SK-N-SH (cell line): ENCODE measurements around the gene RFX1. TPM values are rescaled to one million over a fixed set of nuclear protein-coding genes. Genes with fewer than 3 reads are reported as not detected.

Experiments
- CTCF ChIA-PET: fragments of 300-600, 350-600 bp; formaldehyde crosslinking; extraction: SDS; loops from one replicate; lab custom pipeline; 2021; lab: Yijun Ruan, JAX
- POLR2A ChIA-PET: fragments of 350-600 bp; sonication (Branson Sonifier 250); formaldehyde crosslinking; extraction: SDS; loops from one replicate; lab custom pipeline; 2020; ENCODE audit warnings: antibody characterized with exemption, inconsistent platforms; lab: Yijun Ruan, JAX
- DNase-seq: peaks from one replicate; pipeline ENCODE4 v3.0.0; 2012
- H2AFZ ChIP-seq: fragments of 200-600 bp; sonication (generic); 2 replicates; pipeline ENCODE4 v1.8.1; 2016; ENCODE audit warnings: antibody characterized with exemption, mild to moderate bottlenecking, low read depth
- H3F3A ChIP-seq: fragments of 200-600 bp; sonication (generic); replicated peaks from 2 replicates; pipeline ENCODE3; 2016; ENCODE audit warnings: antibody characterized with exemption, mild to moderate bottlenecking; ENCODE audit not compliant: insufficient read depth
- H3K27ac ChIP-seq, 2 experiments: fragments of 200-500 bp in 1 of 2; fragments of 200-600 bp in 1 of 2; sonication (Bioruptor generic) in 1 of 2; sonication (generic), shearing (Covaris generic) in 1 of 2; 2 replicates each; pipeline versions ENCODE4 v1.5.1 to v1.6.1; 2014 to 2016; ENCODE audit warnings: low read depth in 2 of 2, inconsistent platforms in 1 of 2, low read length in 1 of 2, mild to moderate bottlenecking in 1 of 2, mixed read lengths in 1 of 2
- H3K27me3 ChIP-seq: fragments of 200-600 bp; sonication (generic), shearing (Covaris generic); 2 replicates; pipeline ENCODE4 v1.6.1; 2016; ENCODE audit warnings: mixed run types; ENCODE audit not compliant: insufficient read depth
- H3K36me3 ChIP-seq, 2 experiments: fragments of 200-500 bp in 1 of 2; fragments of 200-600 bp in 1 of 2; sonication (Bioruptor generic) in 1 of 2; sonication (generic) in 1 of 2; replicated peaks in 1 of 2; 2 replicates each; pipeline versions ENCODE3 to v1.5.1; 2014 to 2016; ENCODE audit warnings: low read length in 1 of 2, mild to moderate bottlenecking in 1 of 2; ENCODE audit not compliant: insufficient read depth in 2 of 2, control insufficient read depth in 1 of 2
- H3K4me1 ChIP-seq, 2 experiments: fragments of 200-500 bp in 1 of 2; fragments of 200-600 bp in 1 of 2; sonication (Bioruptor generic) in 1 of 2; sonication (generic), shearing (Covaris generic) in 1 of 2; 2 replicates each; pipeline versions ENCODE4 v1.5.1 to v1.6.1; 2014 to 2016; ENCODE audit warnings: low read depth in 1 of 2, low read length in 1 of 2, mixed run types in 1 of 2; ENCODE audit not compliant: insufficient read depth in 2 of 2, control insufficient read depth in 1 of 2
- H3K4me2 ChIP-seq: fragments of 200-600 bp; sonication (generic), shearing (Covaris generic); 2 replicates; pipeline ENCODE4 v1.6.1; 2017; ENCODE audit warnings: mixed run types
- H3K4me3 ChIP-seq, 2 experiments: fragments of 200-500 bp in 1 of 2; fragments of 200-600 bp in 1 of 2; sonication (Bioruptor generic) in 1 of 2; sonication (generic), shearing (Covaris generic) in 1 of 2; 2 replicates each; pipeline versions ENCODE4 v1.5.1 to v1.8.1; 2014 to 2016; ENCODE audit warnings: low read depth in 2 of 2, inconsistent platforms in 1 of 2, low read length in 1 of 2, mild to moderate bottlenecking in 1 of 2, mixed read lengths in 1 of 2, moderate library complexity in 1 of 2
- H3K79me2 ChIP-seq: fragments of 200-600 bp; sonication (generic); 2 replicates; pipeline ENCODE4 v1.8.1; 2017; ENCODE audit warnings: mild to moderate bottlenecking; ENCODE audit not compliant: insufficient read depth
- H3K9ac ChIP-seq: fragments of 200-600 bp; sonication (generic); 2 replicates; pipeline ENCODE4 v1.6.1; 2017; ENCODE audit warnings: mixed run types
- H3K9me2 ChIP-seq: fragments of 200-600 bp; sonication (generic); 2 replicates; pipeline ENCODE4 v1.6.1; 2017; ENCODE audit warnings: mixed run types
- H3K9me3 ChIP-seq: fragments of 200-600 bp; sonication (generic); 2 replicates; pipeline ENCODE4 v1.6.1; 2017; ENCODE audit warnings: mixed run types, mild to moderate bottlenecking, moderate library complexity
- H4K20me1 ChIP-seq: fragments of 200-600 bp; sonication (generic); 2 replicates; pipeline ENCODE4 v1.6.1; 2017; ENCODE audit warnings: mild to moderate bottlenecking, mixed run types; ENCODE audit not compliant: insufficient read depth
- ELF1 ChIP-seq: IDR thresholded peaks from 2 replicates; pipeline ENCODE4 v1.4.0; 2012
- EZH2phosphoT487 ChIP-seq: fragments of 200-600 bp; sonication (generic); IDR thresholded peaks from 2 replicates; pipeline ENCODE4 v1.6.1; 2017; ENCODE audit warnings: low read depth, mixed run types, mild to moderate bottlenecking, antibody characterized with exemption, moderate library complexity, borderline replicate concordance
- FOSL2 ChIP-seq: IDR thresholded peaks from 2 replicates; pipeline ENCODE4 v1.4.0; 2012; ENCODE audit warnings: low read depth, mild to moderate bottlenecking, moderate library complexity, borderline replicate concordance
- FOXJ3 ChIP-seq: sonication (generic); formaldehyde crosslinking; IDR thresholded peaks from 2 replicates; pipeline ENCODE4 v1.5.1; 2020; ENCODE audit warnings: mild to moderate bottlenecking, missing genetic modification reagents
- FOXM1 ChIP-seq: IDR thresholded peaks from 2 replicates; pipeline ENCODE4 v1.4.0; 2012; ENCODE audit warnings: low read depth, mild to moderate bottlenecking
- GABPA ChIP-seq: IDR thresholded peaks from 2 replicates; pipeline ENCODE4 v1.4.0; 2012; ENCODE audit warnings: low read depth, mild to moderate bottlenecking
- JUND ChIP-seq: IDR thresholded peaks from 2 replicates; pipeline ENCODE4 v1.4.0; 2012
- NRF1 ChIP-seq: IDR thresholded peaks from 2 replicates; pipeline ENCODE4 v1.6.1; 2012; ENCODE audit warnings: low read depth, mild to moderate bottlenecking, low read length
- RXRA ChIP-seq: IDR thresholded peaks from 2 replicates; pipeline ENCODE4 v1.4.0; 2012; ENCODE audit warnings: low read depth, mild to moderate bottlenecking, borderline replicate concordance
- SIN3A ChIP-seq: IDR thresholded peaks from 2 replicates; pipeline ENCODE4 v1.6.1; 2012; ENCODE audit warnings: low read depth, mild to moderate bottlenecking, low read length, moderate library complexity, borderline replicate concordance
- TEAD4 ChIP-seq: IDR thresholded peaks from 2 replicates; pipeline ENCODE4 v1.4.0; 2012; ENCODE audit warnings: mild to moderate bottlenecking, borderline replicate concordance; ENCODE audit not compliant: insufficient read depth
- YY1 ChIP-seq: IDR thresholded peaks from 2 replicates; pipeline ENCODE4 v1.4.0; 2012; ENCODE audit warnings: low read depth, mild to moderate bottlenecking
- WGBS: methylation state at CpG from one replicate; pipeline ENCODE4 v1.1.6; 2017; ENCODE audit warnings: low lambda C conversion rate; 5-methylcytosine and 5-hydroxymethylcytosine counted together
- polyA plus RNA-seq, 3 experiments: library from polyadenylated mRNA; depleted of rRNA; stranded (reverse); fragments of >200 nt; gene quantifications; 2 replicates each; pipeline ENCODE4 v1.2.3, GENCODE V29; 2012
- TF ChIP-seq, protein P1 (sequence below): fragments of 150-350 bp; IDR thresholded peaks from 2 replicates; pipeline ENCODE4 v1.6.1; 2016; ENCODE audit warnings: mild to moderate bottlenecking, low read depth, low read length
- TF ChIP-seq, protein P2 (sequence below): IDR thresholded peaks from 2 replicates; pipeline ENCODE4; 2012

RFX1 gene
- polyA plus RNA-seq, 1 of the 3 experiments (the other 2 are of a cell fraction): 1.5 TPM

DNA sequence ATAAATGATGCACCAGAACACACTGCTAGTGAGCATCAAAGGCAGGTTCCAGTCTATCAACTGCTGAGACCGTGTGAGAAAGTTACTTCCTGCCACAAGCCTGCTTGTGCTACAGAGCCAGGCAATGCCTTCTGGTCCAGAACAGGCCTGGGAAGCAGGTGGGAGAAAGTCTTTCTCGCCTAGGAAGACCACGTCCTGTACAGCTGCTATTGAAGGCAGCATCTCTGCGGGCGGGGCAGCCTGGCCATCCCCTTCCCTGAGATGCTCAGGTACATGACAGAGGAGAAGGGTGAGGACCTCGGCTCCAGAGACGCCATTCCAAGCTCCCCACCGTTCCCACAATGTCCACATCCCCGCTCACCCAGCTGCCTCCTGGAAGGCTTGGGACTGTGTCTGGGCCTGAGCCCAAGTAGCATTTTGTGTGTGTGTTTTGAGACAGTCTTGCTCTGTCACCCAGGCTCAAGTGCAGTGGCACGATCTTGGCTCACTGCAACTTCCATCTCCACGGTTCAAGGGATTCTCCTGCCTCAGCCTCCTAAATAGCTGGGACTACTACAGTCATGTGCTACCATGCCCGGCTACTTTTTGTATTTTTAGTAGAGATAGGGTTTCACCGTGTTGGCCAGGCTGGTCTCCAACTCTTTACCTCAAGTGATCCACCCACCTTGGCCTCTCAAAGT, 3.4 kb downstream of the RFX1 start (continued):
- TF ChIP-seq EZH2phosphoT487: no peak
- TF ChIP-seq YY1: no peak
- no peak for TF ChIP-seq FOXJ3

DNA sequence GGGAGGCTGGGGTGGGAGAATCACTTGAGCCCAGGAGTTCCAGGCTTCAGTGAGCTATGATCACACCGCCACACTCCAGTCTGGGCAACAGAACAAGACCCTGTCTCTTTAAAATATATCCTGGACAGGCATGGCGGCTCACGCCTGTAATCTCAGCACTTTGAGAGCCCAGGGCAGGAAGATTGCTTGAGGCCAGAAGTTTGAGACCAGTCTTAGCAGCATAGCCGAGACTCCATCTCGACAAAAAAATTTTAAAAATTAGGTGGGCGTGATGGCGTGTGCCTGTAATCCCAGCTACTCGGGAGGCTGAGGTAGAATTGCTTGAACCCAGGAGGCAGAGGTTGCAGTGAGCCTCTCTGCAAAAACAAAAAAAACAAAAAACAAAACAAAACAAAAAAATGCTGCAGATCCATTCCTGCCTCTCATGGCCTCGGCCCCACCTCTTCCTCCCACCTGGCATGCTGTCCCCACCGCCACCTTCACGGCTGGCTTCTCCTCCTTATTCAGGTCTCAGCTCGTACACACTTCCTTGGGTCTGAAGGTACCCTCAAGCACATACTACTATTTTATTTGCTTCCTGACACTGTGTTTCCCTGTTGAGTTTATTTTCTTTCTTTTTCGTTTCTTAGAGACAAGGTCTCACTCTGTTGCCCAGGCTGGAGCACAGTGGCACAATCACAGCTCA, 5.3 kb downstream of the RFX1 start:
- Histone ChIP-seq H3K9ac (no peak overlapping the region), H4K20me1 (no peaks in the 10 kb centered on the region), H3K4me3 (no peak overlapping the region), H3K27ac (no peak overlapping the region), H2AFZ (no peak overlapping the region), H3F3A (peaks cover 14% of the 10 kb centered on the region), H3K79me2 (peaks cover 10% of the 10 kb centered on the region; the same call in 1 of the 2 replicates), H3K9me3 (peaks cover 10% of the 10 kb centered on the region; the same call in 1 of the 2 replicates), H3K4me2 (no peak overlapping the region), H3K4me1 (peaks cover 0 to 4% of the 10 kb centered on the region in 2 experiments; a peak in 1 of 4 replicates), H3K9me2 (no peaks in the 10 kb centered on the region), H3K36me3 (peaks cover 0 to 16% of the 10 kb centered on the region in 2 experiments), H3K27me3 (no peaks in the 10 kb centered on the region)
- CTCF ChIA-PET: interaction anchor here (0.9 to 1.0 kb wide), 2 partner anchors 31 to 72 kb away, joined by 3 read pairs; partner anchors contain the start of gene IL27RA
- WGBS: 94% methylated on average over 13 of the region's 13 CpGs
- DNase-seq: no peak
- no peak for TF ChIP-seq FOXM1
- TF ChIP-seq JUND: no peak
- TF ChIP-seq NRF1: no peak
- TF ChIP-seq ELF1: no peak
- TF ChIP-seq, protein P1, sequence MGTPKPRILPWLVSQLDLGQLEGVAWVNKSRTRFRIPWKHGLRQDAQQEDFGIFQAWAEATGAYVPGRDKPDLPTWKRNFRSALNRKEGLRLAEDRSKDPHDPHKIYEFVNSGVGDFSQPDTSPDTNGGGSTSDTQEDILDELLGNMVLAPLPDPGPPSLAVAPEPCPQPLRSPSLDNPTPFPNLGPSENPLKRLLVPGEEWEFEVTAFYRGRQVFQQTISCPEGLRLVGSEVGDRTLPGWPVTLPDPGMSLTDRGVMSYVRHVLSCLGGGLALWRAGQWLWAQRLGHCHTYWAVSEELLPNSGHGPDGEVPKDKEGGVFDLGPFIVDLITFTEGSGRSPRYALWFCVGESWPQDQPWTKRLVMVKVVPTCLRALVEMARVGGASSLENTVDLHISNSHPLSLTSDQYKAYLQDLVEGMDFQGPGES: no peak
- TF ChIP-seq RXRA: no peak
- TF ChIP-seq GABPA: no peak
- TF ChIP-seq SIN3A: no peak
- TF ChIP-seq, protein P2, sequence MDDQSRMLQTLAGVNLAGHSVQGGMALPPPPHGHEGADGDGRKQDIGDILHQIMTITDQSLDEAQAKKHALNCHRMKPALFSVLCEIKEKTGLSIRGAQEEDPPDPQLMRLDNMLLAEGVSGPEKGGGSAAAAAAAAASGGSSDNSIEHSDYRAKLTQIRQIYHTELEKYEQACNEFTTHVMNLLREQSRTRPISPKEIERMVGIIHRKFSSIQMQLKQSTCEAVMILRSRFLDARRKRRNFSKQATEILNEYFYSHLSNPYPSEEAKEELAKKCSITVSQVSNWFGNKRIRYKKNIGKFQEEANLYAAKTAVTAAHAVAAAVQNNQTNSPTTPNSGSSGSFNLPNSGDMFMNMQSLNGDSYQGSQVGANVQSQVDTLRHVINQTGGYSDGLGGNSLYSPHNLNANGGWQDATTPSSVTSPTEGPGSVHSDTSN: no peak
- TF ChIP-seq FOSL2: no peak
- TF ChIP-seq YY1: no peak
- no peak for TF ChIP-seq TEAD4
- POLR2A ChIA-PET: no interaction called here
